WTC11 (cell line): ENCODE data around the gene TNFAIP8L3. TPM values are rescaled to one million over a fixed set of nuclear protein-coding genes. Genes with fewer than 3 reads are reported as not detected.

ENCODE experiments used
- ATAC-seq: fragments of 200-7000 bp; cut with Tn5 transposase; 2 replicates; pipeline ENCODE4 v1.10.0; 2021; ENCODE audit warnings: mild to moderate bottlenecking, moderate library complexity
- CTCF ChIA-PET: fragments of 300-600 bp; sonication (Branson Sonifier 250); formaldehyde crosslinking; loops from one replicate; lab custom pipeline; 2021; ENCODE audit warnings: antibody characterized with exemption; lab: Charles Lee
- POLR2A ChIA-PET: fragments of 350-600 bp; sonication (Branson Sonifier 250); formaldehyde crosslinking; loops from one replicate; lab custom pipeline; 2021; ENCODE audit warnings: antibody characterized with exemption; lab: Charles Lee
- DNase-seq: peaks from one replicate; pipeline ENCODE4 v3.0.0; 2021; ENCODE audit warnings: low spot score
- H3K27ac Mint-ChIP-seq: 2 replicates; pipeline ENCODE4 v1.8.0; 2021; ENCODE audit warnings: mixed read lengths
- H3K27me3 Mint-ChIP-seq: 2 replicates; pipeline ENCODE4 v1.8.0; 2021; ENCODE audit warnings: low read depth, mild to moderate bottlenecking, moderate library complexity, mixed read lengths
- H3K36me3 Mint-ChIP-seq: 2 replicates; pipeline ENCODE4 v1.8.0; 2021; ENCODE audit warnings: mixed read lengths
- H3K4me1 Mint-ChIP-seq: 2 replicates; pipeline ENCODE4 v1.8.0; 2022; ENCODE audit warnings: mixed read lengths
- H3K4me3 Mint-ChIP-seq: 2 replicates; pipeline ENCODE4 v1.8.0; 2021; ENCODE audit warnings: mild to moderate bottlenecking, moderate library complexity, mixed read lengths
- H3K9me3 Mint-ChIP-seq: 2 replicates; pipeline ENCODE4 v1.8.0; 2021; ENCODE audit warnings: mixed read lengths
- EMX1 ChIP-seq: fragments of 250-450 bp; sonication (Bioruptor Pico); IDR thresholded peaks from 2 replicates; pipeline ENCODE4 v1.8.0; 2021; ENCODE audit warnings: mild to moderate bottlenecking
- FOXJ3 ChIP-seq: sonication (generic); formaldehyde crosslinking; IDR thresholded peaks from 2 replicates; pipeline ENCODE4 v1.9.0; 2021; ENCODE audit warnings: missing genetic modification reagents, mild to moderate bottlenecking, borderline replicate concordance
- GRHL2 ChIP-seq: fragments of 250-450 bp; sonication (Bioruptor Pico); IDR thresholded peaks from 2 replicates; pipeline ENCODE4 v1.8.0; 2022; ENCODE audit warnings: mild to moderate bottlenecking, moderate library complexity; ENCODE audit not compliant: insufficient replicate concordance, severe bottlenecking
- JUN ChIP-seq: sonication (generic); formaldehyde crosslinking; IDR thresholded peaks from 2 replicates; pipeline ENCODE4 v1.8.0; 2023; ENCODE audit warnings: mild to moderate bottlenecking, missing genetic modification reagents
- SMAD3 ChIP-seq: sonication (generic); formaldehyde crosslinking; IDR thresholded peaks from 2 replicates; pipeline ENCODE4 v1.8.0; 2022; ENCODE audit warnings: missing genetic modification reagents, mild to moderate bottlenecking, borderline replicate concordance
- TP53 ChIP-seq: sonication (generic); formaldehyde crosslinking; IDR thresholded peaks from 2 replicates; pipeline ENCODE4 v1.8.1; 2023; ENCODE audit warnings: mild to moderate bottlenecking, missing genetic modification reagents
- ZNF232 ChIP-seq: sonication (generic); formaldehyde crosslinking; IDR thresholded peaks from 2 replicates; pipeline ENCODE4 v1.8.0; 2022; ENCODE audit warnings: mild to moderate bottlenecking, missing genetic modification reagents
- ZNF396 ChIP-seq: fragments of 250-450 bp; sonication (Bioruptor Pico); IDR thresholded peaks from 2 replicates; pipeline ENCODE4 v1.8.0; 2021; ENCODE audit warnings: mild to moderate bottlenecking, moderate library complexity, borderline replicate concordance
- ZNF423 ChIP-seq: fragments of 250-450 bp; sonication (Bioruptor Pico); IDR thresholded peaks from 2 replicates; pipeline ENCODE4 v2.1.2; 2022; ENCODE audit warnings: mild to moderate bottlenecking, moderate library complexity
- total RNA-seq: library from RNA; stranded (reverse); gene quantifications from 3 replicates; pipeline ENCODE4 v1.2.3, GENCODE V29; 2021
- TF ChIP-seq, protein P1 (sequence below): sonication (generic); formaldehyde crosslinking; IDR thresholded peaks from 2 replicates; pipeline ENCODE4 v1.8.1; 2023; ENCODE audit warnings: mild to moderate bottlenecking, missing genetic modification reagents
- TF ChIP-seq, protein P2 (sequence below): fragments of 250-450 bp; sonication (Bioruptor Pico); IDR thresholded peaks from 2 replicates; pipeline ENCODE4 v1.9.0; 2021; ENCODE audit warnings: mild to moderate bottlenecking
- TF ChIP-seq, protein P3 (sequence below): sonication (generic); formaldehyde crosslinking; IDR thresholded peaks from 2 replicates; pipeline ENCODE4 v1.8.1; 2022; ENCODE audit warnings: low read depth, missing genetic modification reagents, borderline replicate concordance
- TF ChIP-seq, protein P4 (sequence below): sonication (generic); formaldehyde crosslinking; IDR thresholded peaks from 2 replicates; pipeline ENCODE4 v1.8.0; 2022; ENCODE audit warnings: mild to moderate bottlenecking, missing genetic modification reagents
- TF ChIP-seq, protein P5 (sequence below): sonication (generic); formaldehyde crosslinking; IDR thresholded peaks from 2 replicates; pipeline ENCODE4 v1.8.1; 2023; ENCODE audit warnings: mild to moderate bottlenecking, moderate library complexity, missing genetic modification reagents
- TF ChIP-seq, protein P6 (sequence below): sonication (generic); formaldehyde crosslinking; IDR thresholded peaks from 2 replicates; pipeline ENCODE4 v1.8.1; 2023; ENCODE audit warnings: mild to moderate bottlenecking, missing genetic modification reagents, moderate library complexity
- TF ChIP-seq, protein P7 (sequence below): sonication (generic); formaldehyde crosslinking; IDR thresholded peaks from 2 replicates; pipeline ENCODE4 v1.8.0; 2022; ENCODE audit warnings: mild to moderate bottlenecking, missing genetic modification reagents
- TF ChIP-seq, protein P8 (sequence below): sonication (generic); formaldehyde crosslinking; IDR thresholded peaks from 2 replicates; pipeline ENCODE4 v1.8.0; 2022; ENCODE audit warnings: missing genetic modification reagents

The TNFAIP8L3 gene
- total RNA-seq, 1 experiment from 2014 or later, result 0.39 TPM

DNA sequence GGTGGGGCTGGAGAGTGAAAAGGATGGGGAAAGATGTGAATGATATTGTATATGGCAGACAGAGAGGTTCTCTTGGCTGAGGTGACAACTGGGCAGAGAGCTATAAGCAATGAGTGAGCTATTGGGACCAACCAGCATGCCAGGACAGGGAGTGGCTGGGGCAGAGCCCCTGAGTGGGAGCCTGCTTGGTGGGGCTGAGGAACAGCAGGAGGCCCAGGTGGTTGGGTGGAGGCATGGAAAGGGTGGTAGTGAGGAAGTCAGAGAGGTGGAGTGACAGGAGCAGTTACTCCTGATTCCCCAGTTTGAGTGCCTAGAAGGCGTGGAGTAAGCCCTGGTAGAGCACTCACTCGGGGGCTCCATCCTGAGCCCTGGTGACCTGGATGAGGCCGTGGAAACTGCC lies 15.5 kb upstream of the TNFAIP8L3 start:
- Mint-ChIP-seq H3K4me1 (peaks cover 21% of the 10 kb centered on the region), H3K4me3 (no peak overlapping the region), H3K9me3 (no peaks in the 10 kb centered on the region), H3K36me3 (no peaks in the 10 kb centered on the region), H3K27ac (no peak overlapping the region), H3K27me3 (no peaks in the 10 kb centered on the region; the same call in 1 of the 2 replicates)
- TF ChIP-seq, protein P1, sequence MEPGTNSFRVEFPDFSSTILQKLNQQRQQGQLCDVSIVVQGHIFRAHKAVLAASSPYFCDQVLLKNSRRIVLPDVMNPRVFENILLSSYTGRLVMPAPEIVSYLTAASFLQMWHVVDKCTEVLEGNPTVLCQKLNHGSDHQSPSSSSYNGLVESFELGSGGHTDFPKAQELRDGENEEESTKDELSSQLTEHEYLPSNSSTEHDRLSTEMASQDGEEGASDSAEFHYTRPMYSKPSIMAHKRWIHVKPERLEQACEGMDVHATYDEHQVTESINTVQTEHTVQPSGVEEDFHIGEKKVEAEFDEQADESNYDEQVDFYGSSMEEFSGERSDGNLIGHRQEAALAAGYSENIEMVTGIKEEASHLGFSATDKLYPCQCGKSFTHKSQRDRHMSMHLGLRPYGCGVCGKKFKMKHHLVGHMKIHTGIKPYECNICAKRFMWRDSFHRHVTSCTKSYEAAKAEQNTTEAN (CRISPR knock-in tag), result no peak
- no peak for TF ChIP-seq EMX1 (CRISPR knock-in tag)
- TF ChIP-seq SMAD3 (CRISPR knock-in tag), result no peak
- TF ChIP-seq, protein P2, sequence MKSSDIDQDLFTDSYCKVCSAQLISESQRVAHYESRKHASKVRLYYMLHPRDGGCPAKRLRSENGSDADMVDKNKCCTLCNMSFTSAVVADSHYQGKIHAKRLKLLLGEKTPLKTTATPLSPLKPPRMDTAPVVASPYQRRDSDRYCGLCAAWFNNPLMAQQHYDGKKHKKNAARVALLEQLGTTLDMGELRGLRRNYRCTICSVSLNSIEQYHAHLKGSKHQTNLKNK, result no peak
- no peak for TF ChIP-seq ZNF232 (CRISPR knock-in tag)
- TF ChIP-seq, protein P3, sequence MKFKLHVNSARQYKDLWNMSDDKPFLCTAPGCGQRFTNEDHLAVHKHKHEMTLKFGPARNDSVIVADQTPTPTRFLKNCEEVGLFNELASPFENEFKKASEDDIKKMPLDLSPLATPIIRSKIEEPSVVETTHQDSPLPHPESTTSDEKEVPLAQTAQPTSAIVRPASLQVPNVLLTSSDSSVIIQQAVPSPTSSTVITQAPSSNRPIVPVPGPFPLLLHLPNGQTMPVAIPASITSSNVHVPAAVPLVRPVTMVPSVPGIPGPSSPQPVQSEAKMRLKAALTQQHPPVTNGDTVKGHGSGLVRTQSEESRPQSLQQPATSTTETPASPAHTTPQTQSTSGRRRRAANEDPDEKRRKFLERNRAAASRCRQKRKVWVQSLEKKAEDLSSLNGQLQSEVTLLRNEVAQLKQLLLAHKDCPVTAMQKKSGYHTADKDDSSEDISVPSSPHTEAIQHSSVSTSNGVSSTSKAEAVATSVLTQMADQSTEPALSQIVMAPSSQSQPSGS (CRISPR knock-in tag), result no peak
- TF ChIP-seq, protein P4, sequence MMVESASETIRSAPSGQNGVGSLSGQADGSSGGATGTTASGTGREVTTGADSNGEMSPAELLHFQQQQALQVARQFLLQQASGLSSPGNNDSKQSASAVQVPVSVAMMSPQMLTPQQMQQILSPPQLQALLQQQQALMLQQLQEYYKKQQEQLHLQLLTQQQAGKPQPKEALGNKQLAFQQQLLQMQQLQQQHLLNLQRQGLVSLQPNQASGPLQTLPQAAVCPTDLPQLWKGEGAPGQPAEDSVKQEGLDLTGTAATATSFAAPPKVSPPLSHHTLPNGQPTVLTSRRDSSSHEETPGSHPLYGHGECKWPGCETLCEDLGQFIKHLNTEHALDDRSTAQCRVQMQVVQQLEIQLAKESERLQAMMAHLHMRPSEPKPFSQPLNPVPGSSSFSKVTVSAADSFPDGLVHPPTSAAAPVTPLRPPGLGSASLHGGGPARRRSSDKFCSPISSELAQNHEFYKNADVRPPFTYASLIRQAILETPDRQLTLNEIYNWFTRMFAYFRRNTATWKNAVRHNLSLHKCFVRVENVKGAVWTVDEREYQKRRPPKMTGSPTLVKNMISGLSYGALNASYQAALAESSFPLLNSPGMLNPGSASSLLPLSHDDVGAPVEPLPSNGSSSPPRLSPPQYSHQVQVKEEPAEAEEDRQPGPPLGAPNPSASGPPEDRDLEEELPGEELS (CRISPR knock-in tag), result no peak
- TF ChIP-seq TP53 (CRISPR knock-in tag), result no peak
- TF ChIP-seq ZNF423, result no peak
- CTCF ChIA-PET, result interaction anchor here (3.6 kb wide), 1 partner anchor 23 kb away, joined by 13 read pairs; no protein-coding TSS in a partner anchor
- no peak for DNase-seq
- POLR2A ChIA-PET, result no interaction called here
- no peak for ATAC-seq

DNA sequence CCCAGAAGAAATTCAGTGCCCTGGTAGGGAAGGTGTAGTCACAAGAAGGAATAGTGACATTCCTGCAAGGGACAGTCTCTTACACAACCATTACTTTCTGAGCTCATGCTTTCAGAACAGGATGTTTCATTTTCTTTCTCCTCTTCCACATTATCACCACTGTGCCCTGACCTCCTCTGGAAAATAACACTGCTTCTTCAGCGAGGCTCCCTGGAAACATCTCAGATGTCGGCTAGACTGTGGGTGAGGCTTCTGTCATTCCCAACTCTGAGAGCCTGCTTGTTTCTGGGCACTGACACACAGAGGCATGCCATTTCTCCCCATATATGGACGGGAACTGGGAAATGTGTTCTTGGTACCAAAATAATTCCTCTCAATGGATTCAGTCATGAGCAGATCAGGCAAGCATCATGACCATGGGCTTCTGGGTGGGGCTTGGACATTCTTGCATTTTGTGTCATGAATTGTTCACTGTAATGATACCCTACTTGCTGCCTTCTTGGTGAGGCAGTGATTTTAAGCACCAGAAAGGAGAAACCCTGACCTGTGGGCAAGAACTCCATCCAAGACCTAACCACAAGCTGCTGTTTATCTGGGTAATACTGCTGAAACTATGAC lies 14.3 kb upstream of the TNFAIP8L3 start:
- Mint-ChIP-seq H3K27ac (no peak overlapping the region), H3K4me3 (no peak overlapping the region), H3K4me1 (peaks cover 24% of the 10 kb centered on the region), H3K36me3 (no peaks in the 10 kb centered on the region), H3K27me3 (no peaks in the 10 kb centered on the region; the same call in 1 of the 2 replicates), H3K9me3 (no peaks in the 10 kb centered on the region)
- CTCF ChIA-PET, result interaction anchor here (1.3 to 1.5 kb wide), 2 partner anchors 24 to 54 kb away, joined by 4 to 6 read pairs; no protein-coding TSS in a partner anchor
- TF ChIP-seq, protein P5, sequence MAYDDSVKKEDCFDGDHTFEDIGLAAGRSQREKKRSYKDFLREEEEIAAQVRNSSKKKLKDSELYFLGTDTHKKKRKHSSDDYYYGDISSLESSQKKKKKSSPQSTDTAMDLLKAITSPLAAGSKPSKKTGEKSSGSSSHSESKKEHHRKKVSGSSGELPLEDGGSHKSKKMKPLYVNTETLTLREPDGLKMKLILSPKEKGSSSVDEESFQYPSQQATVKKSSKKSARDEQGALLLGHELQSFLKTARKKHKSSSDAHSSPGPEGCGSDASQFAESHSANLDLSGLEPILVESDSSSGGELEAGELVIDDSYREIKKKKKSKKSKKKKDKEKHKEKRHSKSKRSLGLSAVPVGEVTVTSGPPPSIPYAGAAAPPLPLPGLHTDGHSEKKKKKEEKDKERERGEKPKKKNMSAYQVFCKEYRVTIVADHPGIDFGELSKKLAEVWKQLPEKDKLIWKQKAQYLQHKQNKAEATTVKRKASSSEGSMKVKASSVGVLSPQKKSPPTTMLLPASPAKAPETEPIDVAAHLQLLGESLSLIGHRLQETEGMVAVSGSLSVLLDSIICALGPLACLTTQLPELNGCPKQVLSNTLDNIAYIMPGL, result no peak
- TF ChIP-seq, protein P1 (CRISPR knock-in tag), result no peak
- TF ChIP-seq, protein P6, sequence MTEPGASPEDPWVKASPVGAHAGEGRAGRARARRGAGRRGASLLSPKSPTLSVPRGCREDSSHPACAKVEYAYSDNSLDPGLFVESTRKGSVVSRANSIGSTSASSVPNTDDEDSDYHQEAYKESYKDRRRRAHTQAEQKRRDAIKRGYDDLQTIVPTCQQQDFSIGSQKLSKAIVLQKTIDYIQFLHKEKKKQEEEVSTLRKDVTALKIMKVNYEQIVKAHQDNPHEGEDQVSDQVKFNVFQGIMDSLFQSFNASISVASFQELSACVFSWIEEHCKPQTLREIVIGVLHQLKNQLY (CRISPR knock-in tag), result no peak
- TF ChIP-seq FOXJ3, result no peak
- TF ChIP-seq ZNF396, result no peak
- TF ChIP-seq JUN (CRISPR knock-in tag), result no peak
- TF ChIP-seq, protein P7, sequence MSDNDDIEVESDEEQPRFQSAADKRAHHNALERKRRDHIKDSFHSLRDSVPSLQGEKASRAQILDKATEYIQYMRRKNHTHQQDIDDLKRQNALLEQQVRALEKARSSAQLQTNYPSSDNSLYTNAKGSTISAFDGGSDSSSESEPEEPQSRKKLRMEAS (CRISPR knock-in tag), result no peak
- TF ChIP-seq, protein P8, sequence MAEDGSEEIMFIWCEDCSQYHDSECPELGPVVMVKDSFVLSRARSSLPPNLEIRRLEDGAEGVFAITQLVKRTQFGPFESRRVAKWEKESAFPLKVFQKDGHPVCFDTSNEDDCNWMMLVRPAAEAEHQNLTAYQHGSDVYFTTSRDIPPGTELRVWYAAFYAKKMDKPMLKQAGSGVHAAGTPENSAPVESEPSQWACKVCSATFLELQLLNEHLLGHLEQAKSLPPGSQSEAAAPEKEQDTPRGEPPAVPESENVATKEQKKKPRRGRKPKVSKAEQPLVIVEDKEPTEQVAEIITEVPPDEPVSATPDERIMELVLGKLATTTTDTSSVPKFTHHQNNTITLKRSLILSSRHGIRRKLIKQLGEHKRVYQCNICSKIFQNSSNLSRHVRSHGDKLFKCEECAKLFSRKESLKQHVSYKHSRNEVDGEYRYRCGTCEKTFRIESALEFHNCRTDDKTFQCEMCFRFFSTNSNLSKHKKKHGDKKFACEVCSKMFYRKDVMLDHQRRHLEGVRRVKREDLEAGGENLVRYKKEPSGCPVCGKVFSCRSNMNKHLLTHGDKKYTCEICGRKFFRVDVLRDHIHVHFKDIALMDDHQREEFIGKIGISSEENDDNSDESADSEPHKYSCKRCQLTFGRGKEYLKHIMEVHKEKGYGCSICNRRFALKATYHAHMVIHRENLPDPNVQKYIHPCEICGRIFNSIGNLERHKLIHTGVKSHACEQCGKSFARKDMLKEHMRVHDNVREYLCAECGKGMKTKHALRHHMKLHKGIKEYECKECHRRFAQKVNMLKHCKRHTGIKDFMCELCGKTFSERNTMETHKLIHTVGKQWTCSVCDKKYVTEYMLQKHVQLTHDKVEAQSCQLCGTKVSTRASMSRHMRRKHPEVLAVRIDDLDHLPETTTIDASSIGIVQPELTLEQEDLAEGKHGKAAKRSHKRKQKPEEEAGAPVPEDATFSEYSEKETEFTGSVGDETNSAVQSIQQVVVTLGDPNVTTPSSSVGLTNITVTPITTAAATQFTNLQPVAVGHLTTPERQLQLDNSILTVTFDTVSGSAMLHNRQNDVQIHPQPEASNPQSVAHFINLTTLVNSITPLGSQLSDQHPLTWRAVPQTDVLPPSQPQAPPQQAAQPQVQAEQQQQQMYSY, result no peak
- TF ChIP-seq GRHL2 (CRISPR knock-in tag), result no peak
- no peak for TF ChIP-seq TP53 (CRISPR knock-in tag)
- DNase-seq (no peak), ATAC-seq (no peak)
- POLR2A ChIA-PET, result no interaction called here
